Neural cell (in vitro differentiated cells): ENCODE measurements around the gene PRKCQ.

ENCODE experiments used
- CTCF ChIP-seq: fragments of 450-650 bp; IDR thresholded peaks from 2 replicates; pipeline ENCODE4 v1.5.1; 2014; ENCODE audit warnings: antibody characterized with exemption, mild to moderate bottlenecking, moderate library complexity; ENCODE audit not compliant: poor library complexity, severe bottlenecking
- EP300 ChIP-seq: fragments of 450-650 bp; conservative IDR thresholded peaks from 2 replicates; pipeline ENCODE4 v1.6.1; 2014; ENCODE audit warnings: antibody characterized with exemption, mild to moderate bottlenecking, moderate library complexity; ENCODE audit not compliant: poor library complexity, severe bottlenecking
- EZH2 ChIP-seq: fragments of 200-600, 300-800 bp; shearing (Covaris generic), sonication (generic); IDR thresholded peaks from 2 replicates; pipeline ENCODE4 v1.6.1; 2014; ENCODE audit warnings: antibody characterized with exemption, low read length, borderline replicate concordance, mild to moderate bottlenecking; ENCODE audit not compliant: insufficient read depth, poor library complexity, severe bottlenecking
- POLR2AphosphoS5 ChIP-seq: IDR thresholded peaks from 2 replicates; pipeline ENCODE4 v1.6.1; 2012
- RAD21 ChIP-seq: fragments of 450-650 bp; conservative IDR thresholded peaks from 2 replicates; pipeline ENCODE4 v1.6.1; 2014; ENCODE audit warnings: antibody characterized with exemption, mild to moderate bottlenecking, moderate library complexity
- REST ChIP-seq: IDR thresholded peaks from 2 replicates; pipeline ENCODE4 v1.6.1; 2012; ENCODE audit warnings: borderline replicate concordance
- SMC3 ChIP-seq: fragments of 450-650 bp; conservative IDR thresholded peaks from 2 replicates; pipeline ENCODE4 v1.6.1; 2014; ENCODE audit warnings: antibody characterized with exemption, mild to moderate bottlenecking, moderate library complexity; ENCODE audit not compliant: poor library complexity

GRCh38 chr10:6607778-6608177 is 27.7 kb upstream of the PRKCQ start:
- TF ChIP-seq RAD21 (no peak), POLR2AphosphoS5 (no peak), REST (no peak), EZH2 (no peak), CTCF (no peak), SMC3 (no peak), EP300 (no peak)
